Bronchial epithelial cell (primary cell): Measurements from ENCODE around the gene CACNA1F. TPM values are rescaled to one million over a fixed set of nuclear protein-coding genes. Genes with fewer than 3 reads are reported as not detected.
"Not testable (repeated sequence)": the region's sequence is repeated elsewhere in the genome, so short reads cannot be mapped to it uniquely, and the experiment has no call there.

Experiments
- DNase-seq: peaks from one replicate; pipeline ENCODE4 v3.0.0-alpha.2; 2010; ENCODE audit warnings: low read depth
- FAIRE-seq: peaks from 2 replicates; lab custom pipeline; 2011; peaks lifted over from hg19 to GRCh38; lab: Jason Lieb, UNC
- H3K27me3 ChIP-seq: 2 replicates; pipeline ENCODE4 v1.5.1; 2011; ENCODE audit warnings: low read length; ENCODE audit not compliant: control insufficient read depth, insufficient read depth
- H3K36me3 ChIP-seq: 2 replicates; pipeline ENCODE4 v1.5.1; 2011; ENCODE audit warnings: low read length; ENCODE audit not compliant: control insufficient read depth, insufficient read depth
- H3K4me3 ChIP-seq: 2 replicates; pipeline ENCODE4 v1.5.1; 2011; ENCODE audit warnings: mild to moderate bottlenecking, low read depth, low read length, control low read depth
- total RNA-seq: library from RNA; depleted of rRNA; stranded (reverse); fragments of >200 nt; gene quantifications from 2 replicates; pipeline ENCODE4 v1.2.1, GENCODE V29; 2014
- TF ChIP-seq, protein P1 (sequence below): IDR thresholded peaks from 2 replicates; pipeline ENCODE4 v1.5.1; 2011; ENCODE audit warnings: mild to moderate bottlenecking, moderate library complexity, low read length, control low read depth, inconsistent platforms; ENCODE audit not compliant: insufficient read depth, severe bottlenecking

The CACNA1F gene
- total RNA-seq, 1 donor from 2014 or later: under 0.01 TPM

DNA sequence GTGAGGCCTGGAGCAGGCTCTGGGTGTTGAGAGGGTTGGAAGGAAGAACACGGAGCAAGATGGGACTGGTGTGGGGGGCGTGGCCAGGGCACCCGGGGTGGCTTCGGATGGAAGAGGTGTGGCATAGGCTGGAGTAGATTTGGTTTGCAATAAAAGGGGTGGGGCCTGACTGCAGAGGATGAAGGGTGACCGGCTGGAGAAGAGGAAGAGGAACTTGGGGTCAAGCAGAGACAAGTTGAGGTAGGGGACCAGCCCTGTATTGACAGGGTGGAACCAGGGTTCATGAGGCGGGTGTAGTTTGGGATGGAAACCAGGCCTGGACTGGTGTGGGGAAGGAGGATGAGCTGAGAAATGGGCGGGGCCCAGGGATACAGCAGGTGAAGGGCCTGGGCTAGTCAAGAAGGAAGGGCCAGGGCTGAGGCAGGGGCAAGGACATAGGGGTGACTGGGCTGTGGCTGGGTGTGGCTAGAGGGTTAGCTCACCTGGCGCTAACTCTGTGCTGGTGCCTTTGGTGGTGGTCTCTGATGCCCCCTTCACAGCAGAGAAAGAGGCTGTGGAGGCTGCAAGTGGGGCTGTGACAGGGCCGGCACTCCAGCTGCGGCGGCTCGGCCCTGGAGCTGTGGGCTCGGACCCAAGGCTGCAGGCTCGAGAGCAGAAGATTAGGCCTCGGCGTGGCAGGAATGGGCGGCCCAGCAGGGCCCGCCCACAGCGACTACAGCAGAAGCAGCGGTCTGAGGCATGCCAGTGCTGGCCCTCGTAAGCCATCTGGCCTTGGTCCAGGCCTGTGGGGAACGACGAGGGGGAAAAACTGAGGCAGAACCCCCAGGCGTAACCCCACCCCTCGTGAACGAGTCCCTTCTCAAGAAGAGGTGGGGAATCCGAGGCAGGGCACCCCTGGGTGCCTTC, 56.5 kb downstream of the CACNA1F start:
- TF ChIP-seq, protein P1, sequence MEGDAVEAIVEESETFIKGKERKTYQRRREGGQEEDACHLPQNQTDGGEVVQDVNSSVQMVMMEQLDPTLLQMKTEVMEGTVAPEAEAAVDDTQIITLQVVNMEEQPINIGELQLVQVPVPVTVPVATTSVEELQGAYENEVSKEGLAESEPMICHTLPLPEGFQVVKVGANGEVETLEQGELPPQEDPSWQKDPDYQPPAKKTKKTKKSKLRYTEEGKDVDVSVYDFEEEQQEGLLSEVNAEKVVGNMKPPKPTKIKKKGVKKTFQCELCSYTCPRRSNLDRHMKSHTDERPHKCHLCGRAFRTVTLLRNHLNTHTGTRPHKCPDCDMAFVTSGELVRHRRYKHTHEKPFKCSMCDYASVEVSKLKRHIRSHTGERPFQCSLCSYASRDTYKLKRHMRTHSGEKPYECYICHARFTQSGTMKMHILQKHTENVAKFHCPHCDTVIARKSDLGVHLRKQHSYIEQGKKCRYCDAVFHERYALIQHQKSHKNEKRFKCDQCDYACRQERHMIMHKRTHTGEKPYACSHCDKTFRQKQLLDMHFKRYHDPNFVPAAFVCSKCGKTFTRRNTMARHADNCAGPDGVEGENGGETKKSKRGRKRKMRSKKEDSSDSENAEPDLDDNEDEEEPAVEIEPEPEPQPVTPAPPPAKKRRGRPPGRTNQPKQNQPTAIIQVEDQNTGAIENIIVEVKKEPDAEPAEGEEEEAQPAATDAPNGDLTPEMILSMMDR: no peak
- peak; percentile 79 for DNase-seq
- no peak for FAIRE-seq
- H3K27me3 ChIP-seq: no peaks in the 10 kb centered on the region
- H3K4me3 ChIP-seq: no peak overlapping the region
- peaks cover 21% of the 10 kb centered on the region for H3K36me3 ChIP-seq

DNA sequence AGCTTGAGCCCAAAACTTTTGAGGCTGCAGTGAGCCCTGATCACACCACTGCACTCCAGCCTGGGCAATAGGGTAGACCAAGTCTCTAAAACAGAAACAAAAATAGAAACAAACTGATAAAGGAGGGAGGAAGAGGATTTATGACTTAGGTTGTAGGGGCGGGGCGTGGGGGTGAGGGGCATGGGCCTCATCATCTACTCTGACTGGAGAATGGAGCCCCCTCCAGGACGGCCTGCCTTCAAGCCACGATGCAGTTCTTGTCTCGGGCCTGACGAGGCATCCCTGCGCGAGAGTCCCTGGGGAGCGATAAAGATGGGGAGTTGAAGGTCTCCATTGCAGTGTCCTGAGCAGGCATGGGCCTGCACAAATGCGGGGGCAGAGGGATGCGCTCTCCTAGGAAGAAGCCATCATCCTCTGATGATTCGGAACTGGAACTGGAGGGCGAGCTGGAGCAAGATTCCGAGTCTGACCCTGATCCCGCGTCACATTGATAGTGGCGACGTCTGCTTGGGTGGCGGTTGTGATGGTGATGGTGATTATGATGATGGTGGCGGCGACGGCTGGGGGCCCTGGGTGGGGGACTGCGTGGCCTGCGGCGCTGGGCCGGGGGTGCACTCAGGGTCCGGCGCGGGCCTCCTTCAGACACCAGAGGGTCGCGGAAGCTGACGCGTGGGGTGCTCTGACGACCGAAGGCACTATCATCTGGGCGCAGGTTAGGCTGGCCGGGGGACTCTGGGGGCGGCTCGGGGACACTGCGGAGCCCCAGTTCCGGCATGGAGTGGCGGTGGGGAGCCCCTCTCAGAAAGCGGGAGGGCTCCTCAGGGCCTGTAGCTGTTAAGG, 57.5 kb downstream of the CACNA1F start:
- H3K4me3 ChIP-seq: no peak overlapping the region
- TF ChIP-seq, protein P1: no peak
- H3K36me3 ChIP-seq: peaks cover 20% of the 10 kb centered on the region
- peak; percentile 13 for DNase-seq
- FAIRE-seq: no peak
- no peaks in the 10 kb centered on the region for H3K27me3 ChIP-seq

GRCh38 chrX:49174723-49175122, 58.4 kb downstream of the CACNA1F start:
- TF ChIP-seq, protein P1: no peak
- DNase-seq: peak; percentile 33
- FAIRE-seq: no peak

GRCh38 chrX:49173544-49173943, 59.6 kb downstream of the CACNA1F start:
- peak overlapping the region; percentile 79 for H3K4me3 ChIP-seq
- H3K36me3 ChIP-seq: peaks cover 12% of the 10 kb centered on the region
- DNase-seq, FAIRE-seq, H3K27me3 ChIP-seq: not testable (repeated sequence)

More at GRCh38 chrX:49174723-49175122, 58.4 kb downstream of the CACNA1F start:
- Histone ChIP-seq H3K4me3 (no peak overlapping the region), H3K27me3 (no peaks in the 10 kb centered on the region), H3K36me3 (peaks cover 18% of the 10 kb centered on the region)

- DNase-seq: peak; percentile 60
- no peaks in the 10 kb centered on the region for H3K27me3 ChIP-seq
- FAIRE-seq: no peak
Measured at GRCh38 chrX:49172280-49172780, 60.8 kb downstream of the CACNA1F start.

More at GRCh38 chrX:49172280-49172780, 60.8 kb downstream of the CACNA1F start:
- Histone ChIP-seq H3K4me3 (peak overlapping the region; percentile 79), H3K36me3 (peaks cover 7% of the 10 kb centered on the region)
- TF ChIP-seq, protein P1: no peak
